Measurements from ENCODE around the gene ANXA1. TPM values are rescaled to one million over a fixed set of nuclear protein-coding genes. Genes with fewer than 3 reads are reported as not detected.
A peak's percentile ranks its signal among the peaks of the same experiment; 100 is the strongest.

The ANXA1 gene
- total and polyA plus RNA-seq, 9 donors: 67.5 to 472 (median 110) TPM

DNA sequence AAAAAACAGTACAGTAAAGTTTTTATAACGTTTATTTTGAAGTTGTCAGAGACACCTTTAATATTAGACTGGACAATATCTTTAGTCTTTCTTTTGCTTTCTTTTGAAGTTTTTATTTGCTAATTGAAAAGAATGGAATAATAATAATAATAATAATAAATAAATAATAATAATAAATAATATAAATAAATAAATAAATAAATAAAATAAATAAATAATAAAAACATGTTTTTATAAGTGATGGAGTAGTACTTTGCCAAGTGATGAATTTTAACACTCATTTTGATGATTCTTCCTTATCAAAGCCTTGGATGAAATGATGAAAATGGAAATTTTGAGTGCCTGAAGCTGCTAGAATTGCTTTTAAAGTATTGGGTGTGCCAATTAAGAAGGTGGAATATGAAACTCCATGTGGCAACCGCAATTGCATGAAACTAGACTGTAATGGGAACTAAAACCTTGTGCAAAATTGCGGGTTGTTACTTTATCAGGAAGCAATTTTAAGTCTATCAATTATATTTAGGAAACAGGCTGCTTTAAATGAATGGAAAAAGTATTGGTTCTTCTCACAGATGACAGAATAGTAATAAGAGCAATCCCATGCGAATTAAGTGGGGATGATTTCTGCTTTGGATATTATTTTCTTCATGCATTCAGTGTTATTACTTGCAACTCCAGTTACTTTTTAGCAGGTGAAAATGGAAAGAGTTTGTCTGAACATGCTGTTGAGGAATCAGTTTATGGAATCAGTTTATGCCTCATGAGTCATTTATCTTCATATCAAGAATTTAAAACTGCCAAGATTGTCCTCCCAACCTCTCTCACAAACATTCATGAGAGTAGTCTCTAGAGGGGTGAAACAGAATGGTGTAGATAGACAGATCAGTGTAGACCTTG lies 4.6 kb downstream of the ANXA1 start:
- WGBS, 3 donors: 87 to 95% (median 94%) methylated on average over 4 of the region's 4 CpGs
- Histone ChIP-seq H3K4me3 (no peak overlapping the region), H3K27ac (no peak overlapping the region), H3K36me3 (no peaks in the 10 kb centered on the region), H3K4me1 (ENCODE audit: insufficient read depth) (peaks cover 2% of the 10 kb centered on the region), H3K27me3 (no peaks in the 10 kb centered on the region), H3K9me3 (no peaks in the 10 kb centered on the region)
- intact Hi-C loops (cut with DNase I): no loop called here
- no peak for DNase-seq
- TF ChIP-seq EP300 (IDR thresholded peaks at IDR 0.05) (no peak), POLR2A (IDR thresholded peaks at IDR 0.05) (no peak)
- TF ChIP-seq, protein P1, sequence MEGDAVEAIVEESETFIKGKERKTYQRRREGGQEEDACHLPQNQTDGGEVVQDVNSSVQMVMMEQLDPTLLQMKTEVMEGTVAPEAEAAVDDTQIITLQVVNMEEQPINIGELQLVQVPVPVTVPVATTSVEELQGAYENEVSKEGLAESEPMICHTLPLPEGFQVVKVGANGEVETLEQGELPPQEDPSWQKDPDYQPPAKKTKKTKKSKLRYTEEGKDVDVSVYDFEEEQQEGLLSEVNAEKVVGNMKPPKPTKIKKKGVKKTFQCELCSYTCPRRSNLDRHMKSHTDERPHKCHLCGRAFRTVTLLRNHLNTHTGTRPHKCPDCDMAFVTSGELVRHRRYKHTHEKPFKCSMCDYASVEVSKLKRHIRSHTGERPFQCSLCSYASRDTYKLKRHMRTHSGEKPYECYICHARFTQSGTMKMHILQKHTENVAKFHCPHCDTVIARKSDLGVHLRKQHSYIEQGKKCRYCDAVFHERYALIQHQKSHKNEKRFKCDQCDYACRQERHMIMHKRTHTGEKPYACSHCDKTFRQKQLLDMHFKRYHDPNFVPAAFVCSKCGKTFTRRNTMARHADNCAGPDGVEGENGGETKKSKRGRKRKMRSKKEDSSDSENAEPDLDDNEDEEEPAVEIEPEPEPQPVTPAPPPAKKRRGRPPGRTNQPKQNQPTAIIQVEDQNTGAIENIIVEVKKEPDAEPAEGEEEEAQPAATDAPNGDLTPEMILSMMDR (IDR thresholded peaks at IDR 0.05): no peak

GRCh38 chr9:73156865-73157187 lies 5.2 kb downstream of the ANXA1 start:
- H3K9me3 ChIP-seq: no peaks in the 10 kb centered on the region
- H3K4me3 ChIP-seq: no peak overlapping the region
- TF ChIP-seq, protein P1 (IDR thresholded peaks at IDR 0.05): no peak
- TF ChIP-seq EP300 (IDR thresholded peaks at IDR 0.05): no peak
- no peak for TF ChIP-seq POLR2A (IDR thresholded peaks at IDR 0.05)
- no peaks in the 10 kb centered on the region for H3K27me3 ChIP-seq
- intact Hi-C loops (cut with DNase I): no loop called here
- H3K27ac ChIP-seq: no peak overlapping the region
- no peak for DNase-seq
- no peaks in the 10 kb centered on the region for H3K36me3 ChIP-seq
- peaks cover 2% of the 10 kb centered on the region for H3K4me1 ChIP-seq (ENCODE audit: insufficient read depth)

GRCh38 chr9:73157811-73158210 lies 6.1 kb downstream of the ANXA1 start:
- Histone ChIP-seq H3K4me3 (no peak overlapping the region), H3K27me3 (no peaks in the 10 kb centered on the region), H3K27ac (peak overlapping the region in 1 of 2 donors; percentile 39), H3K4me1 (ENCODE audit: insufficient read depth) (peaks cover 2% of the 10 kb centered on the region), H3K36me3 (no peaks in the 10 kb centered on the region), H3K9me3 (no peaks in the 10 kb centered on the region)
- 79 to 82% (median 81%) methylated on average over 2 of the region's 2 CpGs for WGBS, 3 donors
- intact Hi-C loops (cut with DNase I): no loop called here
- no peak for TF ChIP-seq POLR2A (IDR thresholded peaks at IDR 0.05)
- TF ChIP-seq EP300 (IDR thresholded peaks at IDR 0.05): no peak
- TF ChIP-seq, protein P1 (IDR thresholded peaks at IDR 0.05): no peak
- DNase-seq: no peak

DNA sequence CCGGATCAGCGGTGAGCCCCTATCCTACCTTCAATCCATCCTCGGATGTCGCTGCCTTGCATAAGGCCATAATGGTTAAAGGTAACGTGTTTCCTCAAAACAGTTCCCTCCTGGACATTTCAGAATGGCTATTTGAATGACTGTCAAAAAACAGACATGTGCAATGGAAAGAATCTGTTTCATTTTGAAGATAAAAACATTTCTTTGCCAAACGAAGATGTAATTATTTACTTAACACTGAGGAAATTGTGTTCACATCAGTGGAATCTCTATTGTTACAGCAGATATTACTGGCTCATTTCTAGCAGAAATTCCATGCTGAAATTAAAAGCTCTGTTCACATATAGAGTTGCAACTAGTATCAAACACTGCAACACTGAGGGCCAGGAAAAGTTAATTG lies 7.1 kb downstream of the ANXA1 start:
- no peak overlapping the region for H3K27ac ChIP-seq
- no peak for TF ChIP-seq POLR2A (IDR thresholded peaks at IDR 0.05)
- TF ChIP-seq EP300 (IDR thresholded peaks at IDR 0.05): no peak
- TF ChIP-seq, protein P1 (IDR thresholded peaks at IDR 0.05): no peak
- no peaks in the 10 kb centered on the region for H3K9me3 ChIP-seq
- WGBS, 3 donors: 89 to 90% (median 89%) methylated on average over 6 of the region's 6 CpGs
- intact Hi-C loops (cut with DNase I): no loop called here
- H3K4me3 ChIP-seq: no peak overlapping the region
- H3K27me3 ChIP-seq: no peaks in the 10 kb centered on the region
- H3K36me3 ChIP-seq: no peaks in the 10 kb centered on the region
- peaks cover 1% of the 10 kb centered on the region for H3K4me1 ChIP-seq (ENCODE audit: insufficient read depth)
- DNase-seq: no peak
